ENCODE measurements around the gene CYP46A1. TPM values are rescaled to one million over a fixed set of nuclear protein-coding genes. Genes with fewer than 3 reads are reported as not detected.

CYP46A1 gene
- total RNA-seq, 1 experiment from 2014 or later, result 0.30 TPM

DNA sequence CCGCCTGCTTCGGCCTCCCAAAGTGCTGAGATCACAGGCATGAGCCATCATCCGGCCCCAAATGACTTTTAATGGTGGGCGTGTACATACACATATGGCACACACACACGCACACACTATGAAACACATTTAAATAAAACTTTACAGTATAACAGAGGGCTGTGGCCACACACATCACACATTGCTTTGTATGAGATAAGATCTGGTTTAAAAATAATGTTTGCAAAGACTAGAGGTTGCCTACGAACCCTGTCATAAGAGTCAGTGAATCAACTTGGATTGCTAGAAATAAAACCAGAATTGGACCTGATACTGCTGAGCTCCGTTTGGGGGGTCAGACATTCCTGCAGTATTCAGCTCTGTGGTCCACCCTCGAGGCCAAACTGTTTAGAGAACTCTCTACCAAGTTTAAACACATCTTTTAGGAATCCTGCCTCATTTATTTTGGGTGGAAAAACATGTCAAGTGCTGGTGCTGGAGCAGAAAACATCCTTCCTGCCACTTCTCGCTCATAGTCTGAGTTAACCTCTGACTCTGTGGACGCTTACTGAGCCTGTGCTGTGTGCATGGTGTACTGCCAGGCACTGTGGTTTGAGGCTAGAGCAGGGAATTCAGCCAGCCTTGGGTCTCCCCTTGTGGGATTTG lies 61.3 kb downstream of the CYP46A1 start:
- H3K36me3 Mint-ChIP-seq (ENCODE audit: insufficient read depth, unreplicated experiment), result no peaks in the 10 kb centered on the region
- no peak overlapping the region for H3K4me3 Mint-ChIP-seq (ENCODE audit: unreplicated experiment)
- no peak for DNase-seq (ENCODE audit: unreplicated experiment)
- H3K9me3 Mint-ChIP-seq (ENCODE audit: unreplicated experiment), result no peaks in the 10 kb centered on the region
- BruUV-seq (replicated peaks), result no TSS peak
- no peak overlapping the region for H3K27ac Mint-ChIP-seq (ENCODE audit: low read depth, unreplicated experiment)
- H3K27me3 Mint-ChIP-seq (ENCODE audit: insufficient read depth, unreplicated experiment), result no peaks in the 10 kb centered on the region
- TF ChIP-seq, protein P1, sequence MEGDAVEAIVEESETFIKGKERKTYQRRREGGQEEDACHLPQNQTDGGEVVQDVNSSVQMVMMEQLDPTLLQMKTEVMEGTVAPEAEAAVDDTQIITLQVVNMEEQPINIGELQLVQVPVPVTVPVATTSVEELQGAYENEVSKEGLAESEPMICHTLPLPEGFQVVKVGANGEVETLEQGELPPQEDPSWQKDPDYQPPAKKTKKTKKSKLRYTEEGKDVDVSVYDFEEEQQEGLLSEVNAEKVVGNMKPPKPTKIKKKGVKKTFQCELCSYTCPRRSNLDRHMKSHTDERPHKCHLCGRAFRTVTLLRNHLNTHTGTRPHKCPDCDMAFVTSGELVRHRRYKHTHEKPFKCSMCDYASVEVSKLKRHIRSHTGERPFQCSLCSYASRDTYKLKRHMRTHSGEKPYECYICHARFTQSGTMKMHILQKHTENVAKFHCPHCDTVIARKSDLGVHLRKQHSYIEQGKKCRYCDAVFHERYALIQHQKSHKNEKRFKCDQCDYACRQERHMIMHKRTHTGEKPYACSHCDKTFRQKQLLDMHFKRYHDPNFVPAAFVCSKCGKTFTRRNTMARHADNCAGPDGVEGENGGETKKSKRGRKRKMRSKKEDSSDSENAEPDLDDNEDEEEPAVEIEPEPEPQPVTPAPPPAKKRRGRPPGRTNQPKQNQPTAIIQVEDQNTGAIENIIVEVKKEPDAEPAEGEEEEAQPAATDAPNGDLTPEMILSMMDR (IDR thresholded peaks at IDR 0.05; ENCODE audit: unreplicated experiment), result no peak
- ChIA-PET POLR2A (interaction anchor here (1.0 to 1.9 kb wide), 3 partner anchors 12 to 264 kb away, joined by 3 to 6 read pairs (median 3); partner anchors contain the start of gene EML1), CTCF (no interaction called here)
- H3K4me1 Mint-ChIP-seq (ENCODE audit: insufficient read depth, unreplicated experiment), result peaks cover 17% of the 10 kb centered on the region
- intact Hi-C loops (cut with micrococcal nuclease), result no loop called here

DNA sequence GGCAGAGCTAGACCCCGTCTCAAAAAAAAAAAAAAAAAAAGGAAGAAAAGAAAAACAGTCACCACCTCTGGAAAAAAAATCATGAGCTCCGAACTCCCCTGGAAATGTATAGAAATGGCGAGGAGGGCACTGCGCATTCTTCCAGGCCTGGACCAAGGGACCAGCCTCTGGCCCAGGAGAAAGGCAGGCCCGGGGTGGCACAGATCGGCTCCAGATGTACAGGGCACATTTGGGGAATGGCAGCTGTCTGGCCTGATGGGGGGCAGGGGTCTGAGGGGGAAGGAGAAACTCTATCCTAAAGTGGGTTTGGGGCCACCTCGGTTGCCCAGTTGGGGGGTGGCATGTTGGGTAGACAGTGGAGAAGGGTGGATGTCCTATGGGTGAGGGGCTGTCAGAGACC lies 63.1 kb downstream of the CYP46A1 start:
- Mint-ChIP-seq H3K36me3 (ENCODE audit: insufficient read depth, unreplicated experiment) (no peaks in the 10 kb centered on the region), H3K4me3 (ENCODE audit: unreplicated experiment) (no peak overlapping the region), H3K27me3 (ENCODE audit: insufficient read depth, unreplicated experiment) (no peaks in the 10 kb centered on the region), H3K4me1 (ENCODE audit: insufficient read depth, unreplicated experiment) (peaks cover 17% of the 10 kb centered on the region), H3K9me3 (ENCODE audit: unreplicated experiment) (no peaks in the 10 kb centered on the region), H3K27ac (ENCODE audit: low read depth, unreplicated experiment) (no peak overlapping the region)
- intact Hi-C loops (cut with micrococcal nuclease), result no loop called here
- ChIA-PET CTCF (interaction anchor here (1.4 kb wide), 1 partner anchor 16 kb away, joined by 4 read pairs; no protein-coding TSS in a partner anchor), POLR2A (no interaction called here)
- DNase-seq (ENCODE audit: unreplicated experiment), result no peak
- TF ChIP-seq, protein P1 (IDR thresholded peaks at IDR 0.05; ENCODE audit: unreplicated experiment), result no peak
- no TSS peak for BruUV-seq (replicated peaks)

DNA sequence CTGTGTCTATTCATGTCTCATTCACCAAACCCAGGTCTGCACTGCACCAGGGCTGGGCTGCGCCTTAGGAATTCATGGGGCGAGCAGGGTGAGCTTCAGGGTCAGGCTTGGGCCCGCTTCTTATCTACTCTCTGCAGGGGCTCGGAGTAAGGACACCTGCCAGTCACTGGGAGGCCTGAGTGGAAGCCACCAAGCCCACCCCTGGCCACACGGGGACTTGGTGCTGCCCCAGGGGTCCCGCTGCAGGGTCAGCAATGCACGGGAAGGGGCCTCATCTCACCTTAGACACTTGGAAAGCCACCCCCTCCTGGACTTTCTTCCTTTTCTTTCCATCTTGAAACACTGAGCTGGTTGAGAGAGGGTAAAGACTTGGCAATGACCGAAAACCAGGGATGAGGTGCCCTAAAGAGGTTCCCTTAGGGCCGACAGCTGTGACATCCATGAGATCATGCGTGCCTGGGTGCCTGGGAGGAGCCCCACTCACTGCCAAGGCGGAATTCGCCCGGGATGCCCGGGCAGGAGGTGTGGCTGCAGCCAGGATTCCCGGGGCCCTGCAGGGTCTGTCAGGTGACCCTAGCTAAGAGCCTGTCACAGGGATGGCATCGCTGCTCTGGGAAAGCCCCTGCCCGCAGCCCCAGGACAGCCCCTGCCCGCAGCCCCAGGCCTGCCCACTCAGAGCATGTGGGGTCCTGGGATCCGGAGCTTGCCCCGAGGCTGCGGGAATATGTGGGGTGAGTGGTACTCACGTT lies 63.7 kb downstream of the CYP46A1 start:
- intact Hi-C loops (cut with micrococcal nuclease), result no loop called here
- peaks cover 17% of the 10 kb centered on the region for H3K4me1 Mint-ChIP-seq (ENCODE audit: insufficient read depth, unreplicated experiment)

DNA sequence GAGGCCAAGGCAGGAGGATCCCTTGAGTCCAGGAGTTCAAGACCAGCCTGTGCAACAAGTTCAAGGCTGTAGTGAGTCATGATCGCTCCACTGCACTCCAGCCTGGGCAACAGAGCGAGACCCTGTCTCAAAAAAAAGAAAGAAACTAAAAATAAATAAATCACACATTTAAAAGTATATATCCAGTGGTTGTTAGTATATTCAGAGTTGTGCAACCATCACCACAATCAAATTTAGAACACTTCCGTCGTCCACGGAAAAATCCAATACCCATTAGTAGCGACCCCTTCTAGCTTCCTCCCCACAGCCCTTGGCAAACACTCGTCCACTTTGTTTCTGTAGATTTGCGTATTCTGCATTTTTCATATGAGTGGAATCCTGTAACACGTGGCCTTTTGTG lies 64.4 kb downstream of the CYP46A1 start:
- DNase-seq (ENCODE audit: unreplicated experiment), result no peak
- BruUV-seq (replicated peaks), result no TSS peak

More for the DNA sequence above, 63.7 kb downstream of the CYP46A1 start:
- Mint-ChIP-seq H3K9me3 (ENCODE audit: unreplicated experiment) (no peaks in the 10 kb centered on the region), H3K4me3 (ENCODE audit: unreplicated experiment) (no peak overlapping the region), H3K27ac (ENCODE audit: low read depth, unreplicated experiment) (no peak overlapping the region), H3K36me3 (ENCODE audit: insufficient read depth, unreplicated experiment) (no peaks in the 10 kb centered on the region), H3K27me3 (ENCODE audit: insufficient read depth, unreplicated experiment) (no peaks in the 10 kb centered on the region)
- ChIA-PET POLR2A (no interaction called here), CTCF (interaction anchor here (1.4 kb wide), 1 partner anchor 17 kb away, joined by 4 read pairs; no protein-coding TSS in a partner anchor)
- no TSS peak for BruUV-seq (replicated peaks)
- TF ChIP-seq, protein P1 (IDR thresholded peaks at IDR 0.05; ENCODE audit: unreplicated experiment), result no peak
- no peak for DNase-seq (ENCODE audit: unreplicated experiment)

More for the DNA sequence above, 64.4 kb downstream of the CYP46A1 start:
- intact Hi-C loops (cut with micrococcal nuclease), result no loop called here
- POLR2A ChIA-PET, result no interaction called here
- CTCF ChIA-PET, result no interaction called here
- TF ChIP-seq, protein P1 (IDR thresholded peaks at IDR 0.05; ENCODE audit: unreplicated experiment), result no peak
- Mint-ChIP-seq H3K4me3 (ENCODE audit: unreplicated experiment) (no peak overlapping the region), H3K27me3 (ENCODE audit: insufficient read depth, unreplicated experiment) (no peaks in the 10 kb centered on the region), H3K27ac (ENCODE audit: low read depth, unreplicated experiment) (no peak overlapping the region), H3K4me1 (ENCODE audit: insufficient read depth, unreplicated experiment) (peaks cover 22% of the 10 kb centered on the region), H3K36me3 (ENCODE audit: insufficient read depth, unreplicated experiment) (no peaks in the 10 kb centered on the region), H3K9me3 (ENCODE audit: unreplicated experiment) (no peaks in the 10 kb centered on the region)

All from MCF 10A (cell line).